HG02840 (cell line): ENCODE results near the gene RSPH9.
"Not testable (repeated sequence)": the region's sequence is repeated elsewhere in the genome, so short reads cannot be mapped to it uniquely, and the experiment has no call there.

Source experiments
- ATAC-seq: cut with Tn5 transposase; IDR thresholded peaks from one replicate; pipeline ENCODE4 v1.9.1; 2021; ENCODE audit warnings: mild to moderate bottlenecking, moderate library complexity, moderate number of reproducible peaks; ENCODE audit not compliant: unreplicated experiment, low FRiP score

Gene RSPH9

DNA sequence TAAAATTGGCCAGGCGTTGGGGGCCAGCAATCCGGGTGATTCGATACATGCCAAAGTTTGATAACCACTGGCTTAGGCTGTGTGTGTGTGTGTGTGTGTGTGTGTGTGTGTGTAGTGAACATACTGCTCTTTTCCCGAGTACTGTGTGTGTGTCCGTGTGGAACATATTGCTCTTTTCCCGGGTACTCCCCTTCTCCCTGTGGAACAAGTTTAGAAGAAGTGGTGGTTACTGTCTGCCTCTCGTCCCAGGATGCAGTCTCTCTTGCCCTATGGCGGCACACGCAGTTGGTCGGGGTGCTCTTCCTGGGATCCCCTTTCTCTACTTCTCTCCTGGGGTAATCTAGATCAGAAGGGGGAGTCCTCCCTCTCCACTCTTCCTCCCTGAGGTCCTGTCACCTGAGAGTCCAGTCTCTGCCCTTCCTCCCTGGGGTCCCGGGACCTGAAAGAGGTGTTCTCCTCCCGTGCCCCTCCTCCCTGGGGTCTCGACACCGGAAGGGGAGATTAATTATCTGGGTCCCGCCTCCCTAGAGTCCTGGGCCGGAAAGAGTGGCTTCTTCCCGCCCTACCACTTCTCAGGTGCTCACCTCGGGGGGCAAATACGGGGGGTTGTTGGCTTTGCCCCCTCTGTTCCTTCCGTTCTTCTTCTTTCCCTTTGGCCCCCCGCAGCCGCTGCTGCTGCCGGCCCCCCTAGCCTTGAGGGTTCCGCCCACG, 16.3 kb upstream of the RSPH9 start:
- no peak for ATAC-seq

- ATAC-seq: peak; percentile 84
These were observed 15.7 kb upstream of the RSPH9 start, which contains the start of gene GTPBP2 for GRCh38 chr6:43629104-43629504. Gene GTPBP2, minus strand, starts transcription at chr6:43629264. Its CDS starts 102 bp downstream, at chr6:43629162.

DNA sequence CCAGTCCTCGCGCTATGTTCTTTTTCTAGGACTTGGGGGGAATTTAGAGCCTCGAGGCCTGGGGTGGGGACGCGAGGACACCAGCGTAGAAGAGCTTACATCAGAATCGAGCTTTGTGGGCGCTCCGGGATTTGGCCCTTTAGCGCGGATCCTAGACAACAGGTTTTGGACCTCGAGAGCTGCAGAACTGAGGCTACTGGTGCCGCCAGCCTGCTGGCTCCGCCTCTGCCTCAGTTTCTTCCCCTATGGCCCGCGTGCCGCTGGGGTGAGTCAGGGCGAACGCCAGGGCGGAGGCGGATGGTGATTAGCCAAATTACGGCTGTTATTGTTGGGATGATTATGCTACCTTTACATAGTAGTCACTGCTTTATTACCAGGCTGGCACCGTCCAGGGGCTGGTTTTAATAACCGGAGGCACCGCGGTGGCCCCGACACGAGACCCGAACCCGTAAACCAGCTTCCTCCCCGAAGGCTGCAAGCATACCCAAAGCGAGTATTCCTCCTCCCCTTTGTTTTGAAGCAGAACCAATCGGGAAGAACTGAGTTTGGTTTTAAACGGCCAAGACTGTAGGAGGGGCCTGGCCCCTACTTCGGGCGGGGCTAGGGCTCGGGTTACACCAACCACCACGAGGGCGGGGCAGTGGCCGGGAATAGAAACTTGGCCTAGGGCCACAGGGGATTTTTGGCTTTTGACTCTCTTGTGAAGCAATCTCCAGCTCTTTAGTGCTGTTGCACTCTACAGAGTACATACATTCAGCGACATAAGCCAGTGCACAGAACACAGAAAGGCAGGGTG, 15.1 kb upstream of the RSPH9 start:
- peak; percentile 69 for ATAC-seq

DNA sequence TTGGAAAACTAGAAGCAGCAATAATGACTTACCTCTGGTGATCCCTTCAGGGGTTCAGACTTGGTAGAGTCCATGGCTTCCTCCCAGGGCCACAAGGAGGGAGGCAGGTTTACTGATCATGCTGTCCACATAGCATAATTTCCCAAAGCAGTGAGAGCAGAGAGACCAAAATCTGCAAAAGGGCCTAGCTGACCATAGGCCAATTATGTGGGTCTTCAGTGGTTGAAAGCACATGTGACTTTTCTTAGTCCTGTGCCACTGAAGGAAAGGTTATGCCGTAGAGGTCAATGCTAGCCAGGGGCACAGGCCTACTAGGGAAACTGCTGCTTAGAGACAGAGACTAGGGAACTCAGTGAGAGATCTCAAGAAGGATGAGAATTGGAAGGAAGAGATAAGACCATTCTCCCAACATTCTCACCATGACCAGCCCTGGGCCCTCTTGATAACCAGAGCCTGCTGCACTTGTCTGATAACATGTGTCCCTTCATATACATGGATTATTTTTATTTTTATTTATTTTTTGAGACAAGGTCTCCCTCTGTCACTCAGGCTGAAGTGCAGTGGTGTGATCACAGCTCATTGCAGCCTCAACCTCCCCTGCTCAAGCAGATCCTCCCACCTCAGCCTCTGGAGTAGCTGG, 13.7 kb upstream of the RSPH9 start:
- ATAC-seq: no peak

- ATAC-seq: not testable (repeated sequence)
These were observed 11.8 kb upstream of the RSPH9 start for GRCh38 chr6:43633002-43633401.

GRCh38 chr6:43634702-43635303, 10.0 kb upstream of the RSPH9 start:
- ATAC-seq: no peak

DNA sequence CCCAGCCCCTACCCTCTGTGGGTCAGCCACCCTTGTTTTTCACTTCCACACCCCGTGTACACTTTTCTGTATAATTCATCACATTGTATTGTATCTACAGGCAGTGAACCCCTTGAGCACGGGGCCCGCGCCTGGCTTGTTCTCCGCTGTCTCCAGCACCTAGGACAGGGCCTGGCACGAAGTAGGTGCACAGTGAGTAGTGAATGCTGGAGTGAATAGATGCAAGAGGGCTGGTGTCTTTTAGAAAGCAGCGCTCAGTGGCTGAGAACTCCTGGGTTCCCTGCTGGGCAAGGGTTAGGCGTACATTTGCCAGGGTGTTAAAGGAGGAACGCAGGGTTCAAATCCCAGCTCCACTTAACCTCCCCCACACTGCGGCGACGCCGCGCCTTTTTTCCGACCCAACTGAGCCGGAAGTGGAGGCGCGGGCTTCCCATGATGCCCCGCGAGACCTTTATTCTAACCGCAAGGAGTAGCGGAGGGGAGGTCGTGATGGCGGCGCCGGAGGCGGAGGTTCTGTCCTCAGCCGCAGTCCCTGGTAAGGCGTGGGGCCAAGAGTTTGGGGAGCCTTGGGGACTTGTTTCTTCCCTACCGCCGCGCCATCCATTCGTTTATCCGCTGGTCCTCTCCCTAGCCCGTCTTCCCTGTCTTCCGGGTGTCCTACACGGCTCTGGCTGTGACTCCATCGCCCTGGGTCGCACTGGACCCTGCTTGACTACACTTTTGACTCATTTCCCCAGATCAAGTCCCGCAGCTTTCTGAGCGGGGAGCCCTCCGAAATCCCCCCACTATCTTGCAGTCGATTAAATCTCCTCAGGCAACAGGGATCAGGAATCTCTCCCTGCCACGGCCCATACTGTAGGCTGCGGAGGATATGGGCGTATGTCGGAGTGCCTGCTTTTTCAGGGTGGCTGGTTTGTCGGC, 9.2 kb upstream of the RSPH9 start, which contains the start of gene MAD2L1BP:
TSS of gene MAD2L1BP (plus strand) at position 454 of the 921 bp plus-strand sequence. CDS start at position 490, 36 bp downstream.
- peak; percentile 86 for ATAC-seq

DNA sequence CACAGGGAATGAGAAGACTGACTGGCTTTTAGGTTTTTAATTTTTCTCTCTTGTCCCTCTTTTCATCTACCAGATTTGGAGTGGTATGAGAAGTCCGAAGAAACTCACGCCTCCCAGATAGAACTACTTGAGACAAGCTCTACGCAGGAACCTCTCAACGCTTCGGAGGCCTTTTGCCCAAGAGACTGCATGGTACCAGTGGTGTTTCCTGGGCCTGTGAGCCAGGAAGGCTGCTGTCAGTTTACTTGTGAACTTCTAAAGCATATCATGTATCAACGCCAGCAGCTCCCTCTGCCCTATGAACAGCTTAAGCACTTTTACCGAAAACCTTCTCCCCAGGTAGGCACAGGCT, 8.6 kb upstream of the RSPH9 start:
- ATAC-seq: no peak

DNA sequence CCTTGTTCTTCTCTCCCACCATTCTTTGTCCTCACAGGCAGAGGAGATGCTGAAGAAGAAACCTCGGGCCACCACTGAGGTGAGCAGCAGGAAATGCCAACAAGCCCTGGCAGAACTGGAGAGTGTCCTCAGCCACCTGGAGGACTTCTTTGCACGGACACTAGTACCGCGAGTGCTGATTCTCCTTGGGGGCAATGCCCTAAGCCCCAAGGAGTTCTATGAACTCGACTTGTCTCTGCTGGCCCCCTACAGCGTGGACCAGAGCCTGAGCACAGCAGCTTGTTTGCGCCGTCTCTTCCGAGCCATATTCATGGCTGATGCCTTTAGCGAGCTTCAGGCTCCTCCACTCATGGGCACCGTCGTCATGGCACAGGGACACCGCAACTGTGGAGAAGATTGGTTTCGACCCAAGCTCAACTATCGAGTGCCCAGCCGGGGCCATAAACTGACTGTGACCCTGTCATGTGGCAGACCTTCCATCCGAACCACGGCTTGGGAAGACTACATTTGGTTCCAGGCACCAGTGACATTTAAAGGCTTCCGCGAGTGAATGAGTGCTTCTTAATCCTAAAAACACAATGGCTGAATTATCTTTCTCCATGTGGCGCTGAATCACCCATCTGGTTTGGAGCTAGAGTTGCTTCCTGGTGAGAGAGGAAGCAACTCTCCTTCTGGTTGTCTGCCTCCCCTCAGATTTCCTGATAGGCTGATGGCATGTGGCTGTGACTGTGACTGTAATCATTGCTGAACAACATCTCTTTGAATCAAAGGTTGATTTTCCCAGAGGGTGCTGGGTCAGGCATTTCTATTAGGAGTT, 4.6 kb upstream of the RSPH9 start:
- no peak for ATAC-seq

DNA sequence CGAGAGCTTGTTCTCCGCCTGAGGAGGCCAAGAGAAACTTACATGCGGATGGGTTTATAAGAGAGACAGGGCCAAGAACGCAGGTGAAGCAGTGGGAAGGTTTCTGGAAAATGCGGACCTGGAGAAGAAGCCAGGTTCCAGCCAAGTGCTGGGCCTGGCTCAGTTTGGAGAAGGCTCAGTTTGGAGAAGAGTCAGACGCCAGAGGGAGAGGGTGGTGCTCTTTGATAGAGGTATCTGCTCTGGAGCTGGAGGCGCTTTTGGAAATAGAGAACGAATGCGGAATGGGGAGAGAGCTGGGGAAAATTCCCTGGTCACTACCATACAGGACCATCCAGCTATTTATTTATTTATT, 753 bp downstream of the RSPH9 start:
- ATAC-seq: no peak

GRCh38 chr6:43647613-43648012, 2.8 kb downstream of the RSPH9 start:
- ATAC-seq: no peak

DNA sequence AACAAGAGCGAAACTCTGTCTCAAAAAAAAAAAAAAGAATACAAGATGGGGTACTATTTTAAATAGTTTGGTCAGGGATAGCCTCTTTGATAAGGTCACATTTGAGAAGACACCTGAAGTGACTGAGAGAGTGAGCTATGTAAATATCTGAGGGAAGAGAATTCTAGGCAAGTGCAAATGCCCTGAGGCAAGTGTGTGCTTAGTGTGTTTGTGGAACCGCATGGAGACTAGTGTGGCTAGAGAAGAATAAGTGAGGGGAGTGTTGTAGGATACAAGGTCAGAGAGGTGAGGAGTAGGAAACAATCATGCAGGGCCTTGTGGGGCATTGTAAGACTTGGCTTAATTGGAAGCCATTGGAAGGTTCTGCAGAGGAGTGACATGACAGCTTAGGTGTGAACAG, 3.4 kb downstream of the RSPH9 start:
- no peak for ATAC-seq

GRCh38 chr6:43652822-43653221, 8.0 kb downstream of the RSPH9 start:
- ATAC-seq: not testable (repeated sequence)

DNA sequence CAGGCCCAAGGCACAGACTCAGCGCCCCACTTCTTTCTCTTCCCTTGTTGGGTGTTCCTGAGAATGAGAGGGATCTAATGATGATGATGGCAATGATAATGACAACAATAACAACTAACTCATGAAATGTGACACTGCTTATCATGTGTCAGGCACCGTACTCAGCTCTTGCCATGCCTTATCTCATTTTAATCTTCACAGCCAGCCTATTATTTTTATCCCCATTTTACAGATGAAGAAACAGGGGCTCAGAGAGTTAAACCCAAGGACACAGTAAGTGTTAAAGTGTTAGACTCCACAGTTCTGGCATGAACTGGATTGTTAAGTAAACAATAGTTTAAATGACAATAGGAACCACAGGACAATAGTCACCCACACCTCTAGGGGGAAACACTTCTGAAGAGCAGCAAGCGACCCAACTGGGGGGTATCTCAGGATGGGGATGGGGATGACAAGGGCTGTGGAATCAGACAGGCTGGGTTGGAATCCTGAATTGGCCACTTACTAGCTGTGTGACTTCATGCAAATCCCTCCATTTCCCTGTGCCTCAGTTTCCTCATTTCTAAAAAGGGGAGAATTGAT, 12.5 kb downstream of the RSPH9 start:
- ATAC-seq: no peak

DNA sequence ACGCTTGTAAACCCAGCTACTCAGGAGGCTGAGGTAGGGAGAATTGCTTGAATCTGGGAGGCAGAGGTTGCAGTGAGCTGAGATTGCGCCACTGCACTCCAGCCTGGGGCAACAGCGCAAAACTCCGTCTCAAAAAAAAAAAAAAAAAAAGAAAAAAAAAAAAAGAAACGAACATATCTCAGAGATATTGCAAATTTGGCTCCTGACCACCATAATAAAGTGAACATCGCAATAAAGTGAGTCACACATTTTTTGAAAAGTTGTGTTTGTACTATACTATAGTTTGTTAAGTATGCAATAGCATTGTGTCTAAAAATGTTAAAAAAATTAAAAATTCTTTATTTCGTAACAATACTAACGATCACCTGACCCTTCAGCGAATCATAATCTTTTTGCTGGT, 13.3 kb downstream of the RSPH9 start:
- ATAC-seq: no peak

GRCh38 chr6:43662948-43663347, 18.1 kb downstream of the RSPH9 start:
- not testable (repeated sequence) for ATAC-seq

GRCh38 chr6:43665376-43665775, 20.5 kb downstream of the RSPH9 start:
- ATAC-seq: no peak

DNA sequence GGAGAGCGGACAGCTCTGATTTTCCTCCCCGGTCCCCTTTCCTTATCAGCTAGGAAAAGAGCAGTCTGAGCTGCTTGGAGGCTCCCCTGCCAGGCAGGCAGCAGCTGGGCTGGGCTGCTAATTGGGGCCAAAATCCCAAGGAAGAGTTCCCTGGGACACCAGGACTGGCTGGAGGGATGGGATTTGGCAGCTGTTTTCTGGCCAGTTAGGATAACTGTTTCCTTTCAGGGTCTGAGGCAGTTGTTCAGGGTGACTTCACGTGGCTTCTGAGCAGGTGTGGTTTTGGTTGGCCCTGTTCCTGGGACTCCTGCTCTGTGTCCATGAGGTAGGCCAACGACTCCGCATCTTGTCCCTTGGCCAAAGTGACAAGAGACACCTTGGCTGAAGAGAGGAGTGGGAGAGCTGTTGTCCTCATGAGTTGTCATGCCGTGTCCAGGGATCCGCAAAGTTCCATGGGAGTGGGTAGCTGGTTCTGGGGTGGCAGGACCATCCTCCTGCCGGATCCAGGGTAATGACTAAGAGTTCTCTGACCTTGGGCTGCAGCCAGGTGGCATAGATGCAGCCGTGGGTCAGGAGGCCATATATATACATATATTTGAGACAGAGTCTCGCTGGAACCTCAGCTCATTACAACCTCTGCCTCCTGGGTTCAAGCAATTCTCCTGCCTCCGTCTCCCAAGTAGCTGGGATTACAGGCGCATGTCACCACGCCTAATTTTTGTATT, 21.5 kb downstream of the RSPH9 start:
- ATAC-seq: no peak
